ENCODE results near the gene MAP3K20. TPM values are rescaled to one million over a fixed set of nuclear protein-coding genes. Genes with fewer than 3 reads are reported as not detected.
A peak's percentile ranks its signal among the peaks of the same experiment; 100 is the strongest.
"Not testable (repeated sequence)": the region's sequence is repeated elsewhere in the genome, so short reads cannot be mapped to it uniquely, and the experiment has no call there.

Gene MAP3K20
- total and polyA plus RNA-seq, 2 experiments from 2014 or later = 151 to 169 TPM

DNA sequence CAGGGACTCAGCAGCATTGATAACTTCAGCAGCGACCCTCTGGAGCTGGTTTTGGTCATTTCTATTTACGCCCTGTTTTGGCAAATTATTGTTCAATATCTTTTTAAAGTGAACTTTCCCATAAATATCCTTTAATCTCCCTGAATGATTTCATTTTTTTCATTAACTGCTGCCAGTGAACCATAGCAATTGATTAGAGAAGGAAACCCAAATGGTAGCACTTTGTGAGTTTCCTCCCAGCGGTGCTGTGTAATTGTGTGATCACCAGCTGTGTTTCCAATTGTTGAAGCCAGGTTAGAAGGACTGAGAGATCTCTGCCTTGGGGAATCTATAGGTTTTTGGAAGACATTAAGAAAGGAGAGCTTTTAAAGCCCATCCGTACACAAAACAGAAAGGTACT is 16.3 kb downstream of the MAP3K20 start:
- TF ChIP-seq, protein P1, sequence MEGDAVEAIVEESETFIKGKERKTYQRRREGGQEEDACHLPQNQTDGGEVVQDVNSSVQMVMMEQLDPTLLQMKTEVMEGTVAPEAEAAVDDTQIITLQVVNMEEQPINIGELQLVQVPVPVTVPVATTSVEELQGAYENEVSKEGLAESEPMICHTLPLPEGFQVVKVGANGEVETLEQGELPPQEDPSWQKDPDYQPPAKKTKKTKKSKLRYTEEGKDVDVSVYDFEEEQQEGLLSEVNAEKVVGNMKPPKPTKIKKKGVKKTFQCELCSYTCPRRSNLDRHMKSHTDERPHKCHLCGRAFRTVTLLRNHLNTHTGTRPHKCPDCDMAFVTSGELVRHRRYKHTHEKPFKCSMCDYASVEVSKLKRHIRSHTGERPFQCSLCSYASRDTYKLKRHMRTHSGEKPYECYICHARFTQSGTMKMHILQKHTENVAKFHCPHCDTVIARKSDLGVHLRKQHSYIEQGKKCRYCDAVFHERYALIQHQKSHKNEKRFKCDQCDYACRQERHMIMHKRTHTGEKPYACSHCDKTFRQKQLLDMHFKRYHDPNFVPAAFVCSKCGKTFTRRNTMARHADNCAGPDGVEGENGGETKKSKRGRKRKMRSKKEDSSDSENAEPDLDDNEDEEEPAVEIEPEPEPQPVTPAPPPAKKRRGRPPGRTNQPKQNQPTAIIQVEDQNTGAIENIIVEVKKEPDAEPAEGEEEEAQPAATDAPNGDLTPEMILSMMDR (IDR thresholded peaks at IDR 0.05; ENCODE audit: low read depth, low read length) = no peak
- no peak for DNase-seq (ENCODE audit: low read depth in 1 of 2, low spot score in 1 of 2)
- H3K4me1 ChIP-seq (ENCODE audit: low read depth) = peaks cover 30% of the 10 kb centered on the region
- H3K36me3 ChIP-seq = peaks cover 32% of the 10 kb centered on the region
- no peaks in the 10 kb centered on the region for H3K27me3 ChIP-seq
- H3K27ac ChIP-seq = peak overlapping the region; percentile 73
- no peaks in the 10 kb centered on the region for H3K9me3 ChIP-seq (ENCODE audit: low read depth)
- no peak overlapping the region for H3K4me3 ChIP-seq

DNA sequence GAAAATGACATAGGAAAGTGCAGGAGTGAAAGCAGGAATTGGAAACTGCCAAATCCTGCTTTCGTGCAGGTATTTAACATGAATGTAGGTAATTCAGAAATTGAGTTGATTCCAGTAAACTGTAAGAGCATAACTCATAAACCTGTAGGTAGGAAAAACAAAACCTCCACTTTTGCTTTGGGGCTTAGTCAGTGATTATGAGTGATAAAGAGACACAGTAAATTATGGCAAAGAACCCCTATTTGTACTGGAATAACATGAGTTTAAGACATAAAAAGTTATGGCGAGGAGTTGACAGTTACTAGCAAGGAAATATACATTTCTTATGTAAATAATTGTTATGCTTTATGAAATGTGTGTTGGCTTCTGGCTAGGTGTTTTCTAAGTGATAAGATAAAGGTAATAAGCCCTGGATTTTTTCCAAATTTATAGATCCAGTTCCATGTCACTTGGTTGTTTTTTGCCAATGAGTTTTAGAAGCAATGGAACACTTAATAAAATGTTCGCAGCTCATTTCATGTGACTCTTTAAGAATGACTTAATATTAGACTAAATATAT is 17.3 kb downstream of the MAP3K20 start:
- Histone ChIP-seq H3K36me3 (peaks cover 33% of the 10 kb centered on the region), H3K9me3 (ENCODE audit: low read depth) (no peaks in the 10 kb centered on the region), H3K27ac (no peak overlapping the region), H3K27me3 (no peaks in the 10 kb centered on the region), H3K4me3 (no peak overlapping the region), H3K4me1 (ENCODE audit: low read depth) (peaks cover 23% of the 10 kb centered on the region)
- DNase-seq (ENCODE audit: low read depth in 1 of 2, low spot score in 1 of 2) = no peak
- TF ChIP-seq, protein P1 (IDR thresholded peaks at IDR 0.05; ENCODE audit: low read depth, low read length) = no peak

DNA sequence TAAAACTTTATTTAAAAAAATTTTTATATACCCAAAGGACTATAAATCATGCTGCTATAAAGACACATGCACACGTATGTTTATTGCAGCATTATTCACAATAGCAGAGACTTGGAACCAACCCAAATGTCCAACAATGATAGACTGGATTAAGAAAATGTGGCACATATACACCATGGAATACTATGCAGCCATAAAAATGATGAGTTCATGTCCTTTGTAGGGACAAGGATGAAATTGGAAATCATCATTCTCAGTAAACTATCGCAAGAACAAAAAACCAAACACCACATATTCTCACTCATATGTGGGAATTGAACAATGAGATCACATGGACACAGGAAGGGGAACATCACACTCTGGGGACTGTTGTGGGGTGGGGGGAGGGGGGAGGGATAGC is 18.0 kb downstream of the MAP3K20 start:
- H3K4me3 ChIP-seq; DNase-seq (ENCODE audit: low read depth in 1 of 2, low spot score in 1 of 2): not testable (repeated sequence)
- H3K36me3 ChIP-seq = peaks cover 33% of the 10 kb centered on the region

DNA sequence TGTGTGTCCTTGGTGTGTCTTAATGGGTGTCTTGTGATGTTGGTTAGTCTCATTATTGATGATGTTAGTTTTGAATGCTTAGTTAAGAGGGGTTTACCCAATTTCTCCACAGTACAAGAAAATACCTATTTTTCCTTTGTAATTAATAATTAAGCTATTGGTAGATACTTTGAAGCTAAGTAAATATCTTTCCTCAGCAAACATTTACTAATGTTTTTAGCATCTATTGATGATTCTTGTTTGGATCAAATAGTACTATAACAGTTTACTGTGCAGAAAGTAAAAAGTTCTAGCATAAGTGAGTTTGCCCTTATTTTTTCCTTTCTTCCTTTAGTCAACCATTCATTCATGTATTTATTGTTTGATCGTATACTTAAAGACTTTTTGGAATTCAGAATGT is 19.1 kb downstream of the MAP3K20 start:
- Histone ChIP-seq H3K4me1 (ENCODE audit: low read depth) (peaks cover 23% of the 10 kb centered on the region), H3K4me3 (no peak overlapping the region), H3K36me3 (peaks cover 33% of the 10 kb centered on the region), H3K27ac (no peak overlapping the region), H3K9me3 (ENCODE audit: low read depth) (no peaks in the 10 kb centered on the region), H3K27me3 (no peaks in the 10 kb centered on the region)
- TF ChIP-seq, protein P1 (IDR thresholded peaks at IDR 0.05; ENCODE audit: low read depth, low read length) = no peak
- DNase-seq (ENCODE audit: low read depth in 1 of 2, low spot score in 1 of 2) = no peak

More for the DNA sequence above, 18.0 kb downstream of the MAP3K20 start:
- H3K27me3 ChIP-seq; H3K9me3 ChIP-seq (ENCODE audit: low read depth); H3K27ac ChIP-seq: not testable (repeated sequence)
- H3K4me1 ChIP-seq (ENCODE audit: low read depth) = peaks cover 23% of the 10 kb centered on the region

DNA sequence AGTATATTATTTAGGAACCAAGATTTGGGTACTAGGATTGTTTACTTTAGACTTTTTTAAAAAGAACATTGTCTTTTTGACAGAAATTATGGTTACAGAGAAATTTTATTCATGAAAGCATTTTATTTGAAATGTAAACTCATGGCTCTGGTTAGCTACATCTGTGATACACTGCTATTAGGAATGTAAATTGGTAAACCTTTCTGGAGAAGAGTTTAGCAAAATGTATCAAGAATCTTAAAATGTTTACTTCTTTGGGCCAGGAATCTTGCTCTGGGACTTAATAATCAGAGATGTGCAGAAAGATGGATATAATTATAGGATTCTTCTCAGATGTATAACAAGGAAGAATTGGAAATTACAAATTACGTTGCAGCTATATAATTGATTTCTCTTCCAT is 19.7 kb downstream of the MAP3K20 start:
- Histone ChIP-seq H3K36me3 (peaks cover 33% of the 10 kb centered on the region), H3K27ac (no peak overlapping the region), H3K4me3 (no peak overlapping the region), H3K27me3 (no peaks in the 10 kb centered on the region), H3K4me1 (ENCODE audit: low read depth) (peaks cover 17% of the 10 kb centered on the region), H3K9me3 (ENCODE audit: low read depth) (no peaks in the 10 kb centered on the region)
- no peak for DNase-seq (ENCODE audit: low read depth in 1 of 2, low spot score in 1 of 2)
- TF ChIP-seq, protein P1 (IDR thresholded peaks at IDR 0.05; ENCODE audit: low read depth, low read length) = no peak

DNA sequence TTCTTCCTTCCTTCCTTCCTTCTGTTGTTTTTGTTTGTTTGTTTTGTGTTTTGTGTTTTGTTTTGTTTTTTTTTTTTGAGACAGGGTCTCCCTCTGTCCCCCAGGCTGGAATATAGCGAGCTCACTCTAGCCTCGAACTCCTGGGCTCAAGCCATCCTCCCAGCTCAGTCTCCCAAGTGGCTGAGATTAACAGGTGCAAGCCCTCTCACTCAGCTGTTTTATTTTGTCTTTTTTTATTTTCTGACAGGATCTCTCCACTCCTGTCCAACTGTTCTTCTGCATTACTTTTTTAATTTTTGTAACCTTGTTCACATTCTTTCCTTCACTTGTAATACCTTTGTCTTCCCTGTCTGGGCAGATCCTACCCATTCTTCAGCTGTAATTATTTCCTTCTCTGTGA is 23.6 kb downstream of the MAP3K20 start:
- no peak overlapping the region for H3K4me3 ChIP-seq
- TF ChIP-seq, protein P1 (IDR thresholded peaks at IDR 0.05; ENCODE audit: low read depth, low read length) = no peak
- no peak overlapping the region for H3K27ac ChIP-seq
- H3K9me3 ChIP-seq (ENCODE audit: low read depth) = no peaks in the 10 kb centered on the region
- no peaks in the 10 kb centered on the region for H3K27me3 ChIP-seq
- H3K4me1 ChIP-seq (ENCODE audit: low read depth) = peaks cover 9% of the 10 kb centered on the region
- H3K36me3 ChIP-seq = peaks cover 27% of the 10 kb centered on the region
- no peak for DNase-seq (ENCODE audit: low read depth in 1 of 2, low spot score in 1 of 2)
